ENCODE results near the gene HMCES. TPM values are rescaled to one million over a fixed set of nuclear protein-coding genes. Genes with fewer than 3 reads are reported as not detected.

Gene HMCES
- total RNA-seq, 2 donors from 2014 or later, result 66.6 to 84.3 TPM

- Mint-ChIP-seq H3K36me3 (ENCODE audit: insufficient read depth in 2 of 2) (peaks cover 0 to 5% of the 10 kb centered on the region in 2 donors), H3K9me3 (no peaks in the 10 kb centered on the region), H3K27me3 (ENCODE audit: low read depth) (no peaks in the 10 kb centered on the region), H3K27ac (peak overlapping the region; percentile 36), H3K4me1 (ENCODE audit: low read depth) (peaks cover 56% of the 10 kb centered on the region), H3K4me3 (peak overlapping the region; percentile 36 to 40)
- peak; percentile 18 to 39 for DNase-seq
- ATAC-seq (replicated peaks in 1 of 2), result peak; percentile 0 to 6
Measured at GRCh38 chr3:129312671-129313414, 34.2 kb downstream of the HMCES start.

- Mint-ChIP-seq H3K27me3 (ENCODE audit: low read depth) (no peaks in the 10 kb centered on the region), H3K9me3 (no peaks in the 10 kb centered on the region), H3K4me1 (ENCODE audit: low read depth) (peaks cover 58% of the 10 kb centered on the region), H3K4me3 (peak overlapping the region; percentile 76 to 87), H3K36me3 (ENCODE audit: insufficient read depth in 2 of 2) (peaks cover 0 to 5% of the 10 kb centered on the region in 2 donors), H3K27ac (peak overlapping the region; percentile 79)
- peak; percentile 3 to 7 for ATAC-seq (replicated peaks in 1 of 2)
- peak in 1 of 2 donors; percentile 53 for DNase-seq
Measured at GRCh38 chr3:129313415-129313664, 34.7 kb downstream of the HMCES start.

GRCh38 chr3:129313665-129314385 is 35.2 kb downstream of the HMCES start:
- Mint-ChIP-seq H3K27me3 (ENCODE audit: low read depth) (no peaks in the 10 kb centered on the region), H3K36me3 (ENCODE audit: insufficient read depth in 2 of 2) (peaks cover 0 to 5% of the 10 kb centered on the region in 2 donors), H3K4me1 (ENCODE audit: low read depth) (peaks cover 53% of the 10 kb centered on the region), H3K27ac (peak overlapping the region; percentile 79), H3K4me3 (peak overlapping the region; percentile 76 to 87), H3K9me3 (no peaks in the 10 kb centered on the region)
- ATAC-seq (replicated peaks in 1 of 2) (peak; percentile 4 to 21), DNase-seq (peak; percentile 23 to 35)

- no peaks in the 10 kb centered on the region for H3K27me3 Mint-ChIP-seq (ENCODE audit: low read depth)
- ATAC-seq (replicated peaks in 1 of 2) (peak; percentile 19 to 34), DNase-seq (peak; percentile 75 to 77)
- peaks cover 45% of the 10 kb centered on the region for H3K4me1 Mint-ChIP-seq (ENCODE audit: low read depth)
- peak overlapping the region; percentile 81 for H3K27ac Mint-ChIP-seq
- peak overlapping the region; percentile 76 to 87 for H3K4me3 Mint-ChIP-seq
- H3K9me3 Mint-ChIP-seq, result no peaks in the 10 kb centered on the region
- peaks cover 0 to 5% of the 10 kb centered on the region in 2 donors for H3K36me3 Mint-ChIP-seq (ENCODE audit: insufficient read depth in 2 of 2)
Measured at GRCh38 chr3:129314386-129315222, 35.9 kb downstream of the HMCES start.

GRCh38 chr3:129315223-129315997 is 36.7 kb downstream of the HMCES start:
- ATAC-seq (replicated peaks in 1 of 2), result no peak
- H3K4me3 Mint-ChIP-seq, result peak overlapping the region; percentile 90
- DNase-seq, result peak; percentile 31 to 48
- peaks cover 44% of the 10 kb centered on the region for H3K4me1 Mint-ChIP-seq (ENCODE audit: low read depth)
- no peaks in the 10 kb centered on the region for H3K27me3 Mint-ChIP-seq (ENCODE audit: low read depth)
- H3K27ac Mint-ChIP-seq, result peak overlapping the region; percentile 88
- H3K36me3 Mint-ChIP-seq (ENCODE audit: insufficient read depth in 2 of 2), result peaks cover 0 to 5% of the 10 kb centered on the region in 2 donors
- no peaks in the 10 kb centered on the region for H3K9me3 Mint-ChIP-seq

GRCh38 chr3:129315998-129316247 is 37.3 kb downstream of the HMCES start:
- peaks cover 39% of the 10 kb centered on the region for H3K4me1 Mint-ChIP-seq (ENCODE audit: low read depth)
- ATAC-seq (replicated peaks in 1 of 2) (no peak), DNase-seq (no peak)
- no peaks in the 10 kb centered on the region for H3K27me3 Mint-ChIP-seq (ENCODE audit: low read depth)
- peak overlapping the region; percentile 51 for H3K27ac Mint-ChIP-seq
- H3K36me3 Mint-ChIP-seq (ENCODE audit: insufficient read depth in 2 of 2), result peaks cover 0 to 5% of the 10 kb centered on the region in 2 donors
- H3K4me3 Mint-ChIP-seq, result peak overlapping the region; percentile 76 to 90
- no peaks in the 10 kb centered on the region for H3K9me3 Mint-ChIP-seq

- Mint-ChIP-seq H3K27ac (peak overlapping the region; percentile 51), H3K4me1 (ENCODE audit: low read depth) (peaks cover 39% of the 10 kb centered on the region), H3K9me3 (no peaks in the 10 kb centered on the region), H3K27me3 (ENCODE audit: low read depth) (no peaks in the 10 kb centered on the region), H3K36me3 (ENCODE audit: insufficient read depth in 2 of 2) (peaks cover 0 to 5% of the 10 kb centered on the region in 2 donors), H3K4me3 (peak overlapping the region; percentile 76 to 90)
- ATAC-seq (replicated peaks in 1 of 2) (peak; percentile 26 to 37), DNase-seq (peak; percentile 90 to 93)
Measured at GRCh38 chr3:129316248-129317013, 37.8 kb downstream of the HMCES start.

- H3K36me3 Mint-ChIP-seq (ENCODE audit: insufficient read depth in 2 of 2), result peaks cover 0 to 5% of the 10 kb centered on the region in 2 donors
- H3K4me3 Mint-ChIP-seq, result peak overlapping the region in 1 of 2 donors; percentile 90
- no peaks in the 10 kb centered on the region for H3K27me3 Mint-ChIP-seq (ENCODE audit: low read depth)
- DNase-seq (no peak), ATAC-seq (replicated peaks in 1 of 2) (no peak)
- no peaks in the 10 kb centered on the region for H3K9me3 Mint-ChIP-seq
- H3K27ac Mint-ChIP-seq, result no peak overlapping the region
- peaks cover 33% of the 10 kb centered on the region for H3K4me1 Mint-ChIP-seq (ENCODE audit: low read depth)
Measured at GRCh38 chr3:129317014-129317771, 38.5 kb downstream of the HMCES start.

GRCh38 chr3:129317848-129318247 is 39.2 kb downstream of the HMCES start:
- ATAC-seq (replicated peaks in 1 of 2) (no peak), DNase-seq (no peak)
- Mint-ChIP-seq H3K9me3 (no peaks in the 10 kb centered on the region), H3K27ac (no peak overlapping the region), H3K36me3 (ENCODE audit: insufficient read depth in 2 of 2) (peaks cover 0 to 5% of the 10 kb centered on the region in 2 donors), H3K4me3 (peak overlapping the region in 1 of 2 donors; percentile 90), H3K27me3 (ENCODE audit: low read depth) (no peaks in the 10 kb centered on the region), H3K4me1 (ENCODE audit: low read depth) (peaks cover 27% of the 10 kb centered on the region)

- no peak for ATAC-seq (replicated peaks in 1 of 2)
- peaks cover 0 to 5% of the 10 kb centered on the region in 2 donors for H3K36me3 Mint-ChIP-seq (ENCODE audit: insufficient read depth in 2 of 2)
- no peak for DNase-seq
- H3K27ac Mint-ChIP-seq, result no peak overlapping the region
- no peaks in the 10 kb centered on the region for H3K27me3 Mint-ChIP-seq (ENCODE audit: low read depth)
- H3K9me3 Mint-ChIP-seq, result no peaks in the 10 kb centered on the region
- peaks cover 16% of the 10 kb centered on the region for H3K4me1 Mint-ChIP-seq (ENCODE audit: low read depth)
- no peak overlapping the region for H3K4me3 Mint-ChIP-seq
Measured at GRCh38 chr3:129318921-129319320, 40.3 kb downstream of the HMCES start.

GRCh38 chr3:129320261-129320660 is 41.6 kb downstream of the HMCES start:
- Mint-ChIP-seq H3K9me3 (no peaks in the 10 kb centered on the region), H3K4me3 (no peak overlapping the region), H3K4me1 (ENCODE audit: low read depth) (peaks cover 10% of the 10 kb centered on the region), H3K27ac (no peak overlapping the region), H3K36me3 (ENCODE audit: insufficient read depth in 2 of 2) (peaks cover 0 to 1% of the 10 kb centered on the region in 2 donors), H3K27me3 (ENCODE audit: low read depth) (no peaks in the 10 kb centered on the region)
- ATAC-seq (replicated peaks in 1 of 2) (no peak), DNase-seq (no peak)
